HG03342 (cell line): ENCODE measurements around the gene STK32A.

Source experiments
- ATAC-seq: cut with Tn5 transposase; IDR thresholded peaks from one replicate; pipeline ENCODE4 v1.9.1; 2021; ENCODE audit warnings: mild to moderate bottlenecking, moderate library complexity; ENCODE audit not compliant: unreplicated experiment

Gene STK32A

DNA sequence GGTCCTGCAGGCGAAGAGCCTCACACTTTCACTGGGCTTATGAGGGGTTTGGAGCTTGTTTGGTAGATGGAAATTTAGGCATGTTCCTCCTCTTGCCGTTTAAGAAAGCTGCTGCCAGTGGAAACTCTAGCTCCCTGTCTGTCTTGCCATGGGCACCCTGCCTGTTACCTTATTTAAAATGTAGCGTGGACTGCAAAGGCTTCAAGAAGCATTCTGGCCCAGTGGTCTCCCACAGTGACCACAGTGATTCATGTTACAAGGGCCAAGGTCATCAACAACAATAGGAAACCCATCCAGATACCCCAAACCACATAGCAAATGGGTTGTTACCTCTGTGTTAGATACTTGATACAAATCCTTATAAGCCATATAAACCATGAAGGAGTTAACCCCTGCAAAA, 178.4 kb downstream of the STK32A start:
- ATAC-seq, result no peak

DNA sequence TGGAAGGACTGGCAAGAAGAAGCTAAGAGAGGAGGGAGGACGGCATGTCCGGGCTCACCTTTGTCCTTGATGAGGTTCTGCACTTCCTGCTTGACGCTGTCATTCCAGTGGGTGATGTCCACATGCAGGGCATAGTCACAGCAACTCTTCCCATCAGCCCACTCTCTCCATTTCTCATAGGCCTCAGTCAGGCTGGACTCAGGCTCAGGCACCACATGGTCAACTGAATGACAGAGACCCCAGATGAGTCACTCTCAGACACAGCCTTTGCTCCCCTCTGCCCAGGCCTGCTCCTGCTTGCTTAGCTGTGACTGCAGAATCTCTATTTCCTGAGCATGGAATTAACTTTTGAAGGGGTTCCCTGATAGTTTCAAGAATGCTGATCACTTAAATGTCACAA, 180.8 kb downstream of the STK32A start:
- no peak for ATAC-seq

DNA sequence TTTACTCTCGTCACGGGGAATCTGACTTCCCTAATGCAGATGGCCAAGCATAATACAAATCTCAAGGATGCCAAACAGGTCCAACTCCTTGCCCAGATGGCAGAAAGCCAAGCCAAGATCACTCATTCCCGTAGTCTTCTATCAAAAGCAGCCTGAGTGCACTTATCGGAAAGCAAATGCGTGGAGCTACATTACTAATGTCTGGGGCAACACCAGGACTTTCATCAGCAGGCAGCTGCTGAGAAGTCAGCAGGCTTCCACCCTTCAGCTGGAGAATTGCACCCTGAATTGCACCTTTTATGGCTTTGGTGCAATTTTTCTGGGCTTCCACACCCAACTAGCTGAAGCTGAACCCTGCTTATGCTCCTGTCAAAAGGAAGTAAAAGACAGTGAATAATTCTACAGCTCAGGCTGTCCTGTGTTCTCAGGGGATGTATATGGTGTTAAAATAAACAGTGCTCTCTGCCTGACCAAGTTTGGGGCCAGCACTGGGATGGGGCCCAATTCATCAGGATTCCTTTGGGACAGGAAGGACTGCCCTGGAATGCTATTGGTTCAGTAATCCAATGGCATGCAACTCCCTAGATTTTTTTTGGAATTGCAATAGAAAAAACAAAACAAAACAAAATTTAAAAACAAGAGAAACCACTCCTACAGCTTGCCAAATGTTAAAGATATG, 182.4 kb downstream of the STK32A start:
- ATAC-seq, result no peak

DNA sequence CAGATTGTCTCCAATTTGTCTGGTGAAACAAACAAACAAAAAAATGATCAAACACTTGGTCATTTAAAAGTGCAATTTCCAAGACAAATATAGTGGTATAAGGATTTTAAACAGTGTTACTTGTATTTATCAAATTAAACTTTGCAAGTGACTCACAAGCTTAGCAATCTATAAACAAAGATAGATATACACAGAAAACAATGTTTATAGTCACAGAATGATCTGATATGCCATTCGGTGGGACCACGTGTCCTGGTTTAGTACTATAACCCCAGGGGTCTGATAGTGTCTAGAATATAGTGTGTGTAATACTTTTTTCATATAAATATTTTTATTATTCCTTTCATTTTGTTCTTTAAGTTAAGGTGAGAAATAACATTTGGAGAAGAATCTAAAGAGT, 183.8 kb downstream of the STK32A start:
- no peak for ATAC-seq

DNA sequence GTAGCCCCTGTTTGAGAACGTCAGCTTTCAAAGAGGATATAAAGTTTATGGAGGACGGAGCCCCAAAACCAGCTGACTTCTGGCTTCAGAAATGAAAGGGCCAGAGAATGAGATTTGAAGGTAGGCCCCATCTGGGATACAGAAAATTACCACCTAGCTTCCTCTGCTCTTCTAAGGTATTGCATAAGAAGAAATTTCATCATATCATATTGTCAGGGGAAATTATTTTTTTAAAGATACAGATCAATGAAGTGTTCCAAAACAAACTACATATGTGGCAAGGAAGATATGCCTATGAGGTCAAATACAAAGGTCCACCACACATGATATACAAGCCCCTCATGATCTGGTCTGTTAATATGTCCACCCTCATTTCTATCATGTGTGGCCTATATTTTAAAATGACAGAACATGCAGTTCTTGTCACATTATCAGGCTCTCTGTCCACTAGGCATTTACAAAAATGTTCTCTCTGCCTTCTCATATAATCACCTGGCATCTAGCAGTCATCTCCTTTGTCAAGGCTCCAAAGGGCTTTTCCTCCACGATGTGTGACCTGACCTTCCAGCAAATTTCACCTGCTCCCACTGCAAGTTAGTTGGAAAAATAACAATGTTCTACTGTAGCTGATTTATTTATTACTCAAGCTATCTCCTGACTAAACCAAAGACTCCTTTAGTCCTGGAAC, 192.0 kb downstream of the STK32A start:
- no peak for ATAC-seq

DNA sequence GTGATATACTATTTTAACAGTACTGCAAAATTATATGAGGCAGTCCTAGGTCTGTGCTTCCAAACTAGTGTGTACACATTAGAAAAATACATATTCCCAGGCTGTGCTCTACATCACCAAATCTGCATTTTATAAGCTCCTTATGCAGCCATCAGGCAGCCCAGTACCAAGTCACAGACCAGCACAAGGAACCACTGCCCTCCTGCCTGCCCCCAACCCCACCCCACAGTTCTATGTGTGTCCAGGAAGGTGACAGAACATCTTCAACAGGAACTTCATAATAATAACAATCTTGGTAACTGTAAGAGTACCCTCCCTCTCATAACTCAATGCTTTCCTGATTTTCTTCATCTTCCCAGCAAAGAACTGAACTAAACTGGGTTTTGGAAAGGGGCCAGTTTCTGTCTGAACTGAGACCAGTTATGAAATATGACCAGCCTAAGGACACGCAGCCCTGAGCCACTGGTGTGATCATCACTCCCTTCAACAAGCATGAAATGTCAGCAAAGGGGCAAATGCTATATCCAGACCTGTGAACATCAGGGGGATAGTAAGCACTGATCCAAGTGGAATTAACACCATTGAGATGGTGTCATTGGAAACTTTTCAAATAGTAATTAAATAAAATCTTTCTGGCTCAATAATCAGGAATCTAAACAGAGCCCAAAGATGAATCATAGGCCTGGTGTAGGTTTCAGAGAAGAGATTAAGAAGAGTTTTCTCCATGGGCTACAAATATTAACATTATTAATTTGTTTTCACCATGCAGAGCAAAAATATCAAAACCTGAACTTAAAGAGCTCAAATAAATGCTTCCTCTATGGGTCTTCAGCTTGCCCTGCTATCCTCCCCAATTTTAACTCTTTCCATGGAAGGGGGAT, 192.9 kb downstream of the STK32A start:
- no peak for ATAC-seq

DNA sequence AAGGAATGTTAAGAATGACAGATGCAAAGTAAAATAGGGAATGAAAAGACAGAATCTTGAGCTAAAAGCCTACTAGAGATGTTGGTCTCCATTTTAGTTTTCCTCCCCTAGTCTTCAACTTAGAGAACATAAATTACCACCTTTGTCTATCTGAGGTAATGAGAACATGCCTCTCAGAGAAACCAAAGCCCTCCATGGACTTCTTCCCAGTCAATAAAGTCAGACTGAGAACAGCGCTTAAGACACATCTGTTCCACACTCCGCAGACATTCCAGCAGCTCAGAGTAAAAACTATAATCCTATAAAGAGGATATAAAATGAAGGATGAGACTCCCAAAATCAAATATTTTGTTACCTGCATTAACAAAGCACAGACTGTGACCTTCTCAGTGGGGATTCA, 195.8 kb downstream of the STK32A start:
- no peak for ATAC-seq

DNA sequence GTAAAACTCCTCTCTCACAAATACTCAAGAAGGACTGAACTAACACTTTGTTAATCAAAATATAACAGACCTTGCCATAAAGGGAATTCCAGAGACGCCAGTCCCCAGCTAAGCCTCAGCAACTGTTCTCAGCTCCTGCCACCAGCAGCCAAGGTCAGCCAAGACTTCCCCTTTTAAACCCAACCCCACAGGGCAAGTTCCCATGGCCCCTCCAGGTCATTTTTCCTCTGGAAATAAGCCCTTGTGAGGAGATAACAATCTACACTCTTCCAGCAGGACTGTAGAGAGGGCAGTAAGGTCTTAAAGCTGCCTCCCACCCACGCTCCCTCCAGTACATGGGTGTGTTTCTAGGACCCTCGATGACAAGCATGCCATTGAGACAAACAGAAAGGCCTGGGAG, 196.8 kb downstream of the STK32A start:
- no peak for ATAC-seq

DNA sequence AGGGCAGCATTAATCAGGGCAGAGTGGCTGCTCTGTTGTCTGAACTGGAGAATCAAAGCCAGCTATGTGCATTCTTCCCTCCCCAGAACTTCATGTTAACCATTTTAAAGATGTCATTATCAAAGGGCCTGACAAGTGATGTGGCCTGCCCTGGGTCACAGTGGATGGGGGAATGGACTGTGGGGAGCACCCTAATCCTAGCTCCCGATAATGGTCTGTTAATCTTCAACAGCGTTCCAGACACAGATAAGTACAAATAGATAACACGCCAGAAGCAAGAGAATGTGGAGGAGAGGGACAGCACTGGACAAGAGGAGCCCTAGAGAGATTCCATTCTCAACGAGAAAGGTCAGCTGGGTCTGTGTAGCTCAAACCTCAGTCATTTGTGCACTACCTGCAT, 197.5 kb downstream of the STK32A start:
- ATAC-seq, result no peak

DNA sequence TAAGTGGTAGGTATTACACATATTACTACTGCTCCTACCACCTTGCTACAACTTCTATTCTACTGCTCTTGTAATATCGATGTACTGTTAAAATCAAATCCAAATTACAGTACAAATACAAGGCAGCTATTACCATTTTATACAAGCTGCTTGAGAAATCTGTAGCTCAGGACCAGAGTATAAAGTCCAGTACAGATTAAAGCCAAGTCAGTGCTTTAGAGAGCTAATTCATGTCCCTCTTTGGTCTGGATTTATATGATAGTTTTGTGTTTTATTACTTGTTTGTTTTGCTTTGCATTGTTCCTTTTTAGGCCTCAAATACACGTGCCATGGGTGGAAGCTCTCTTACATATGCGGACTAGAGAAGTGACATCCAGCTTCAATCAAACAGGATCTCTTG, 199.2 kb downstream of the STK32A start:
- ATAC-seq, result no peak

DNA sequence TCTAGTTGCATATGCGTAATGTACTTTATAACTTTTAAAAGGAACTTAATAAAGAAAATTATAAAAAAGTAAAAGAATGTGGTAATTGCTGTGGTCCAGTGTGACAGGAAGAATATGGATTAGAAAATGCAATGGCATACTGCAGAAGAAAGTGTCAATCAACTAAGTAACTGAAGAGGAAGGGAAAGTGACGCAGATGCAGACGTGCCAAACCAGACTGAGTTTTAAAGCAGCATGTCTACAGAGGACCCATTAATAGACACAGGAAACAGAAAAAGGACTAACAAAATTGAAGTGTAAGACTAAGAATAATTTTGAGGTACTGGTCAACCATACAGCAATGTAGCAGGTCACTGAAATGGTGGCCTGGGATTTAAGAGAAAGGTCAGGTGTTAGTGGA, 201.8 kb downstream of the STK32A start:
- ATAC-seq, result peak; percentile 75

DNA sequence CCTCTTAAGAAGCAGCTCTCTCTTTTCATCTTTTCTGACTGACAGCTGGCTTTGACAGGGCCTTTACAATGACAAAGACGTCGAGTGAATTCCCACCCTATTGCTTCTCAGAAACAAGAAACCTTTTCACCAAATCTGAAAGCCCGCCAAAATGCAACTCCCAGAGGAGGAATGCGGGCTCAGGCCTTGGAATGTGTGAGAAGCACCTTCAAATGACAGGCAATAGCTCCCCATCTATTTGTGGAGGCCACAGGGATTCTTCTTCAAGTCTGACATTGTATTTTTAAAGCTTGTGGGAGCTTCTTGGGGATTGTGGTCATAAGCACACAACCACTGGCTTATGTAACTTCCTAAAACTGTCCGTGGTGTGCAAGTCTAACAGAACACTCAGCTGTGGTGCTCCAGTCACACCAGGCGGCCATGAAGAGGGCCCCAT, 202.4 kb downstream of the STK32A start:
- ATAC-seq, result no peak
